Measurements from ENCODE around the gene RBM20.

RBM20 gene

GRCh38 chr10:110880012-110880411 is 235.9 kb downstream of the RBM20 start:
- DNase-seq, result no peak

- no peak for DNase-seq
Observed at GRCh38 chr10:110881247-110881646, 237.1 kb downstream of the RBM20 start.

DNA sequence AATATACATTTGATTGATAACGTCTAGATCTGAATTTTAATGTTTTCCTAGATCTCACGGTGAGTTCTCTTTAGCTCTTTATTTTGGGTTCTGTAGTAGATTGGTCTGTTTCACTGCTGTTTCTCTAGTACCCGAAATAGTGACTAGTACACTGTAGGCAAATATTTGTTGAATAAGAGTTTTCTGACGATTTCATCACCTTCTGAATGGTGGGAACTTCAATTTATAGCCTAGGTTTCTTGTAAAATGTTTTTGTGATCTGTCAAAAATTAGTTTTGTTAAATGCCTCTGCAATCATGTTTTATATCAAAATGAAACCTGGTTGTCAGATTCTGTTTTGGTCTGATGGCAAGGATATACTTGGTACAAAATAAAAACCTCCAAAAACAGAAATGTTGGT is 237.8 kb downstream of the RBM20 start:
- DNase-seq, result no peak

DNA sequence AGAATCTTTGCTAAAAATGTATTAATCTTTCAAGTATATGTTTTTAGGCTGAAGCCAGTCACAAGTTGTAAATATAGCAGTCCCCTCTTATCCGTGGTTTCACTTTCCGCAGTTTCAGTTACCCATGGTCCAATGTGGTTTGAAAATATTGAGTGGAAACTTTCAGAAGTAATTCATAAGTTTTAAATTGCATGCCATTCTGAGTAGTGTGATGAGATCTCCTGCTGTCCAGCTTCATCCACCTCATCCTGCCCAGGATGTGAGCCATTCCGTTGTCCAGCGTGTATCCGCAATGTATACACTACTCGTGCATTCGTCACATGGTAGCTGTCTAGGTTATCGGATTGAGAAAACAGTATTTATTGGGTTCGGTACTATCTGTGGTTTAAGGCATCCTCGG is 239.8 kb downstream of the RBM20 start:
- DNase-seq, result no peak

- DNase-seq, result no peak
Observed at GRCh38 chr10:110885932-110886674, 242.0 kb downstream of the RBM20 start.

DNA sequence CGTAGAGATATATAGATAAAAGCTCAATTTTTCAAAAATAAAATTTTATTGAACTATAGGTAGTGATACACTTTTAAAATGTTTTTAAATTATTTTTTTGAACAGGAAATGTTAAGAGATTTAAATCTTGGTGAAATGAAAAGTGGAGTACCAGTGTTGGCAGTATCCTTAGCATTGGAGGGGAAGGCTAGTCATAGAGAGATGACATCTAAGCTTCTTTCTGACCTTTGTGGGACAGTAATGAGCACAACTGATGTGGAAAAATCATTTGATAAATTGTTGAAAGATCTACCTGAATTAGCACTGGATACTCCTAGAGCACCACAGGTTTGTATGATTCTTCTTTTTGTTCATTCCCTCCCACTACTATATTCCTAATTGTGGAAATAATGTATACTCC is 243.4 kb downstream of the RBM20 start:
- no peak for DNase-seq
